PC-9 (cell line): ENCODE measurements around the gene CD151.

Experiments
- CTCF ChIP-seq: fragments of 200-600 bp; sonication (generic); conservative IDR thresholded peaks from 2 replicates; pipeline ENCODE4 v1.6.1; 2017; ENCODE audit warnings: mixed run types, antibody characterized with exemption, mild to moderate bottlenecking, moderate library complexity
- EZH2 ChIP-seq: fragments of 200-600 bp; sonication (generic); IDR thresholded peaks from 2 replicates; pipeline ENCODE4 v1.8.0; 2017; ENCODE audit warnings: antibody characterized with exemption, low read depth

- TF ChIP-seq CTCF (no peak), EZH2 (no peak)
Observed at GRCh38 chr11:869399-870126, 36.8 kb downstream of the CD151 start.
